NCI-H69 (cell line): Measurements from ENCODE around the gene DBET.
"Not testable (repeated sequence)": the region's sequence is repeated elsewhere in the genome, so short reads cannot be mapped to it uniquely, and the experiment has no call there.

Experiments
- DNase-seq: peaks from one replicate; lab custom pipeline; 2025; lab: John Stamatoyannopoulos, UW

Gene DBET

GRCh38 chr4:190064342-190064741, at the start of gene DBET:
DBET (plus strand) TSS chr4:190064502.
- not testable (repeated sequence) for DNase-seq

- DNase-seq, result no peak
Measured at GRCh38 chr4:190014771-190015537, 49.3 kb upstream of the DBET start.

- no peak for DNase-seq
Measured at GRCh38 chr4:190015538-190016368, 48.5 kb upstream of the DBET start.

GRCh38 chr4:190016369-190017289, 47.7 kb upstream of the DBET start:
- no peak for DNase-seq

- DNase-seq, result no peak
Measured at GRCh38 chr4:190017357-190018200, 46.7 kb upstream of the DBET start.

- DNase-seq, result no peak
Measured at GRCh38 chr4:190018201-190018920, 45.9 kb upstream of the DBET start.

- DNase-seq, result no peak
Measured at GRCh38 chr4:190019023-190019858, 45.1 kb upstream of the DBET start.

- DNase-seq, result not testable (repeated sequence)
Measured at GRCh38 chr4:190019859-190020463, 44.3 kb upstream of the DBET start.

GRCh38 chr4:190020790-190021717, 43.2 kb upstream of the DBET start:
- no peak for DNase-seq

GRCh38 chr4:190021973-190022372, 42.3 kb upstream of the DBET start:
- not testable (repeated sequence) for DNase-seq

GRCh38 chr4:190022614-190023281, 41.6 kb upstream of the DBET start:
- DNase-seq, result not testable (repeated sequence)

- DNase-seq, result not testable (repeated sequence)
Measured at GRCh38 chr4:190027156-190027555, 37.1 kb upstream of the DBET start, which contains the start of gene FRG2. FRG2 (minus strand) TSS chr4:190027256; CDS start chr4:190027204, 52 bp downstream.

- not testable (repeated sequence) for DNase-seq
Measured at GRCh38 chr4:190031264-190031663, 33.0 kb upstream of the DBET start.

- not testable (repeated sequence) for DNase-seq
Measured at GRCh38 chr4:190037704-190038388, 26.5 kb upstream of the DBET start.

GRCh38 chr4:190040873-190041272, 23.4 kb upstream of the DBET start:
- not testable (repeated sequence) for DNase-seq

- not testable (repeated sequence) for DNase-seq
Measured at GRCh38 chr4:190047627-190048026, 16.7 kb upstream of the DBET start.
